Measurements from ENCODE around the gene EXOC7.

EXOC7 gene

DNA sequence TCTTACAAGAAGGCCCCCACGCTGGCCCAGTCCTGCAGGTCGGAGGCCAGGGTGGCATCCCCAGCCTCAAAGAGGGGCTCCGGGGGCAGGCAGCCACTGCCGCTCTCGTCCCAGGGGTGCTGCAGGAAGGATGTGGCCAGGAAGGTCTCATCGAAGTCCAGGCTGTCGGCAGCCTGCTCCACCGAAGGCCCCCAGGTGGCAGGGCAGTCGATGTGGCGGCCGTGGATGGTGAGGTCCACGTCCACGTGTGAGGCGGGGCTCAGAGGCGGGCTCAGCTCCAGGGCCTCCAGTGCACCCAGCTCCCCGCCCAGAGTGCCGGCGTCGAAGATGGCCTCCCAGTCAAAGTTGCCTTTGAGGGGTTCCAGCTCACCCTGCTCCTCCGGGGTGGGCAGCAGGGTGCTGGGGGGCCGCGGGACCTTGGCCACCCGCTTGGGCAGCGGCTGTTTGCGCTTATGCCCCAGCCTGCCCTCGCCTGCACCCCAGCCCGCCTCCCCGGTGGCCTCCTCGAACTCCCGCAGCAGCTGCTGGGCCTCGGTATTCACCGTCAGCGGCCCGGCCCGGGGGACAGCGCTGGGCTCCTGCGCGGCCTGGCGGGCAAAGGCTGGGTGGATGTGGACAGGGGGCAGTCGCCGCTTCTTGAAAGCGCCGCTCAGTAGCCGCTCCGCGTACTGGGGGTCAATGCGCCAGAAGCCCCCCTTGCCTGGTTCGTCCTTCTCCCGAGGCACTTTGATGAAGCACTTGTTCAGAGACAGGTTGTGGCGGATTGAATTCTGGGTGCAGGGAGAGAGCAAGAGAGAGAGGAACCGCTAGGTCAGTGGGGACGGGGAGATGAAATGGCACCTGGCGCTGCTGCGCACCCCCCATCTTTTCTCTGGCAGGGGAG is 34.0 kb upstream of the EXOC7 start:
- no peak for DNase-seq

GRCh38 chr17:76137001-76137350 is 33.4 kb upstream of the EXOC7 start:
- no peak for DNase-seq

- no peak for DNase-seq
Measured at GRCh38 chr17:76136276-76137000, 32.9 kb upstream of the EXOC7 start.

DNA sequence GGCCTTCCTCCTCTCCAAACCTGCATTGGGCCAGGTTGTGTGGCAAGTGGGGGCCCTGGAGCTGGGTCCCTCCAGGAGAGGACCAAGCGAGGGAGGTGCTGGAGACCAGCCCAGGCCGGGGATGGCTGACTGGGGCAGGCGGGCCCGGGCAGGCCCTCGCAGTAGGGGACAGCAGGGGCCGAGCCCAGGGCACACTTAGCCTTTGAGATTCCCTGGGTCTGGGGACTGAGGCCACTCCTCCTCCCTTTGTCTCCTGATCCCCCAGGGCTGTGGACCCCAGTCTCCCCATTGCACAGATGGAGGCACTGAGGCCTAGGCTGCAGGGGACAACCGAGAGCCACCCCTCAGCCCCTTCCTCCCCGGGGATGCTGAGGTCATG is 32.2 kb upstream of the EXOC7 start:
- DNase-seq = no peak

DNA sequence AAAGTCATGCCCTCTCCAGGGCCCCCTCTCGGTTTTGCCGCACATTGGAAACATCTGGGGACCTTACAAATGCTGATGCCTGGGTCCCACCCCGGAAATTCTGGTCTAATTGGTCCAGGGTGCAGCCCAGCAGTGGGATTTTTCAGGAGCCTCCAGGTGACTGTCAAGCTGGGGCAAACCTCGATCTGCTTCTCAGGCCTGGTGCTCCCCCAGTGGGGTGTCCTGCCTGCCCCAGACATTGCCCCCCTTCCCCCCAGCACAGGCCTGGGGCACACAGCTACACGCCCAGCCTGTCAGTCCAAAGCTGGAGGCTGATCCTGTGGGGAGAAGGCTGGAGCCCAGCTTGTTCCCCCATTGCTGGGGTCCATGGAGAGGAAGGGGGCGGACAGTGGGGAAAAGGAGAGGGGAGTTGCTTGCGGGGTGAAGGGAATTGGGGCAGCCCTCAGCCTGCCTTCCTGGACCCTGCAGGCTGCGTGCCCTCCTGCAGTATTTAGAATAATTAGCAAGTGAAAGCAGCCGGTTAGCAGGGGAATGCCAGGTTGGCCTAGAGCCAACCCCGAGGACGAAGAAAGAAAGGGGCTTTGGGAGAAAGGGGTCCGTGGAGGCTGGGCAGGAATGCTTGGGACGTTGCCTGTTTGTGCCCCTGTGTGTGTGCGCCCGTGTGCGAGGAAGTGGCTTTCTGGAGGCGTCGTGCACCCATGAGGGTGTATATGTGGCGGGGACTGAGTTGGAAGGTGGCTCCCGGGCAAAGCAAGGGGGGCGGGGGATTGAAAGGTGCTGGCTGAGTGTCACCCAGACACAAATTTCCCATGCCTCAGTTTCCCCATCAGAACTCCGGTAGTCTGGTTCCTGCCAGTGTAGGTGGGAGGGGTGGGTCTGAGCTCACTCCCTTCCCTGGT is 31.6 kb upstream of the EXOC7 start:
- no peak for DNase-seq

GRCh38 chr17:76132574-76133338 is 29.2 kb upstream of the EXOC7 start:
- DNase-seq = no peak

DNA sequence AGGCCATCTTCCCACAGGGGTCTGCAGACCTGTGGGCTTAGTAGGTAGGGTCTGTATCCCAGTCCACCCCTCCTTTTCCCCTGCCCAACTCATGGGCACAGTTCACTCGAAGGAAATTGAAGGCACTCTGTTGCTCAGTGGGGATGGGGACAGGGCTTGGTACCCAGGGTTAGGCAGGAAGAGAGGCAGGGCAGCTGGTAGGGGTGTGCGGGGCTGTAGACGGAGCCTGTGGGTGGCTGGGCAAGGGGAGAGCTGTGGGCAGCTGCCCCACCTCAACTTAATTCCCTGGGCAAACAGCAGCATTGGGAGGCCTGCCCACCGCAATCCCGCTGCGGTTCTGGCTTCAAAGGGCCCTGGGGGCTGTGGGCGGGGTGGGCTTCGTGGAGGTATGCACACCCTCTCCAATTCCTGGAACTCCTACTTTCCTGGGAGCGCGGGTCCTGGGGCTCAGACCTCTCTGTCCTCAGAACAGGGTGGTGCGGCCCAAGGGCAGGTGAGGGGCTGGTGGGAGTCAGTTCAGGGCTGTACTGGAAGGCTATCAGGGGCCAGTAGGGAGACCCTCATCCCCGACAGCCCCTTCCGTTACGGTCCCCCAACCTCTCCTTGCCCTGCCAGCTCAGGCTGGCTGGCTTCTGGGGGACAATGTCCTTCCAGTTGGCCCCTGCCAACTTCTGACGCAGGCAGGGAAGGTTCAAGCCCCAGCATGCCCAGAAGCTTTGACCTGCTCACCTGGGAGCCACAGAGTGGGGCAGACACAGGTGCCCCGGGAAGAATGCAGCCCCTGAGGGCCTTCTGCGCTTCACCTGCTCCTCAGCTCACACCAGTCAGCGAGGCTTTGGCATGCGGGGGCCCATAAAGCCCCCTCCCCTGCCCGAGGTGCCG is 28.3 kb upstream of the EXOC7 start:
- DNase-seq = no peak

GRCh38 chr17:76131051-76131691 is 27.6 kb upstream of the EXOC7 start:
- no peak for DNase-seq

DNA sequence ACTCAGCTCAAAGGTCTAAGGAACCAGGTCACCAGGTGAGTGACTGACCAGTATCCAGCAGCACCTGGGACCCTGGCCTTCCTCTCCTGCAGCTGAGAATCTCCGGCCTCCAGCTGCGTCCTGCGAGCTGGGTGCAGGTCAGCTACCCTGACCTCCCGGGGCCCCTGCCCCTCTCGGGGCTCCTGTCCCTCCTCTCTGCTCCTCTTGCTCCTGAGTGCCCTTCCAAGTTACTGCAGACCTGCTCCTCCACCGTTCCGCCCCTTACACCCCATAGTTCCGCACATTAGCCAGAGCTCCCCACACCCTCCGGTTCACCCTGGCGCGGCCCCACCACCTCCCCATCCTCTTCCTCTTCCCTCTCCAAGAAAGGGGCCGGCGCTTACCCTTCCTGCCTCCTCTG is 26.9 kb upstream of the EXOC7 start:
- DNase-seq = no peak

- DNase-seq = no peak
Measured at GRCh38 chr17:76125922-76126321, 22.3 kb upstream of the EXOC7 start.

DNA sequence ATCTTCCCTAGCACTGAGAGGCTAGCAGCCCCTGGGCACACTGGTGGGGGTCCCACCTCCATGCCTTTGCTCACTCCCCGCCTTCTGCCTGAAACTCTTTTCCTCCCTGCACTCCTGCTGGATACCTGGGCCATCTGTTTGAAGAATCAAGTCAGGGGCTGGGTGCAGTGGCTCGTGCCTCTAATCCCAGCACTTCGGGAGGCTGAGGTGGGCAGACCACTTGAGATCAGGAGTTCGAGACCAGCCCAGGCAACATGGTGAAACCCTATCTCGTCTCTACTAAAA is 21.7 kb upstream of the EXOC7 start:
- DNase-seq = no peak

DNA sequence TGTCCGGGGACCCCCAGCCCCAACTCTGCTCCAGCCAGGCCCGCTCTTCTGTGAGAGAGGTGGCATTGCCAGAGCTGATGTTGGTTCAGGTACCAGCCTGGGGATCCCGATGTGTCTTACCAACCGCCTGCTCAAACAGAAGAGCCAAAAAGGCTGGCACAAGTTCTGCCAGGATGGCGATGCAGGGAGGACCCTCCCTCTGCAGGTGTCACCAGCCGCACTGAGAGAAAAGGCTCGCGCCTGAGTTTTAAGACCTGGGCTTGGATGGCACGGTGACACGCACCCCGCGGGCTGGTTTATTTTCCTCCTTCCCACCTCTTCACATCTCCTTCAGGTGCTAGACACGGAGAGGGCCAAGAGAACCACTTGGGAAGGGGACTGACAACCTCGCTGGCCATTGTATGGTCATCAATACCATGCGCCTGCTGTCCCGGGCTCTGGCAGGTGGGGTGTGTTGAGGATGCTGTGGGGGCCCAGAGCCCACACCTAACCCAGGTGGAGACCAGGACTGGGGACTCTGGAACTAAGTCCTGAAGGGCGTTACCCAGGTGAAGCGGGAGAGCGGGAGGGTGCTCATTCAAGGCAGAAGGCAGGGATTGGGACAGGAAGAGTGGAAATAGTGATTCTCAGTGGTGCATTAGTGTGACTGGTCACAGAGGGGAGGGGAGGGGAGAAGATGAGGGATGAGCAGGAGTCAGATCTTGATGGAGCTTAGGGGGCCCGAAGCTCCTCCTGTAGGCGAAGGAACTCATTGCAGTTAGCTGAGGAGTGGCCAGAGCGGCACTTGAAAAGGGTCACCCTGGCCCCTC is 21.2 kb upstream of the EXOC7 start:
- no peak for DNase-seq

- DNase-seq = no peak
Measured at GRCh38 chr17:76123749-76124581, 20.4 kb upstream of the EXOC7 start.

DNA sequence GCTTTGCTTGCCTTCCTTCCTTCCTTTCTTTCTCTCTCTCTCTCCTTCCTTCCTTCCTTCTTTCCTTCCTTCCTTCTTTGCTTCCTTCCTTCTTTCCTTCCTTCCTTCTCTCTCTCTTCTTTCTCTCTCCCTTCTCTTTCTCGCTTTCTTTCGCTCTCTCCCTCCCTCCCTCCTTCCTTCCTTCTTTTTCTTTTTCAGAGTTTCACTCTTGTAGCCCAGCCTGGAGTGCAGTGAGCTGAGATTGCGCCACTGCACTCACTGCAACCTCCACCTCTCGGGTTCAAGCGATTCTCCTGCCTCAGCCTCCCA is 19.6 kb upstream of the EXOC7 start:
- DNase-seq = no peak

DNA sequence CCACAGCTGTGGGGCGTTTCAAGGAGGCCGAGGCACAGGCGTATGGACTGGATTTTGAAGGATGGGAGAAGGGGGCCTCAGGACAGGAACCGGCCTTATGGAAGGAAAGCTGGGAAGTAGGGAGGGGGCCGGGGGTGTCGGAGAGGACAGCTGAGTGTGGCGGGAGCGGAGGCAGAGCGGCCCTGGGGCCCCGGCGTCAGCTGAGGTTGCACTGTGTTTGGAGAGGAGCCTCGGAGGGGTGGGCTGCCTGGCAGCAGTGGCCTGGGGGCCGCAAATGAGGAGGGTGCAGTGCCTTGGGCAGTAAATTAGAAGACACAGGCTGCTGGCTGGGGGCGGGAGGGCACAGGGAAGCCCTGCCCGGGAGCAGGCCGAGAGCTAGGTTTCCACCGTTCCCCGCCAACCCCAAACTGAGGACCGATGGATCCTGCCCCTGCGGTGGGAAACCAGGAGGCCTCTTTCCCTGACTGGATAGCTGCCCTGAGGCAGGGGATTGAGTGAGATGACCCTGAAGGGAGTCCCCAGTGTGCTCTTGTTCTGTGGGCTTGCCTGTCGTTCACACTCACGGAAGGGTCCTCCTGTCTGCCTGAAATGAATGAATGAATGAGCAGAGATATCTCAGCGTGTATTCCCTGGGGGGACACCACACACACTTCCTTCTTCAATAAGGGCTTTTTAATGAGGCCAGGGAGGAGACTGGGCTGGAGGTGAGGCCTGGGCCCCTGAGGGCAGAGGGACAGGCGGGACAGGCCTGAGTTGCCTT is 19.0 kb upstream of the EXOC7 start:
- no peak for DNase-seq

- peak; percentile 35 for DNase-seq
Measured at GRCh38 chr17:76121932-76122430, 18.4 kb upstream of the EXOC7 start.

DNA sequence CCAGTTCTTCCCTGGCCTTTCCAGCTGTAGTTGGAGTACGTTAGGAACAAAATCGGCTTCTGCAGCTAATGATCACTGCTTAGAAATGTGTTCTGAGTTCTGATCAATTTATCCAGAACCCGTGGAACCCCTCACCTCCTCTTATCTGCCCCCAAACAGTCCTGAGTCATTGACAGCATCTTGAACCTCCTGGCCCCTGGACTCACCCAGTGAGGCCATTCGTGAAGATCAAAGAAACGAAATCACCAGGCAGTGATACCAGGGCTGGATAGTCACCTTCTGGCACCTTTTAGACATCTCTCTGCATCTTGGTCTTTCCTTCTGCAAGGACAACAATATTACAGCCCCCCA is 17.0 kb upstream of the EXOC7 start:
- no peak for DNase-seq

All from activated naive CD4-positive, alpha-beta T cell treated with anti-CD3 and anti-CD28 coated beads, Interleukin-2, amount 50 U/mL, for 16 hours (primary cell).